GM08714 (cell line): ENCODE measurements around the gene SEC63.
"Not testable (repeated sequence)": the region's sequence is repeated elsewhere in the genome, so short reads cannot be mapped to it uniquely, and the experiment has no call there.

ENCODE experiments used
- H3K4me3 ChIP-seq: fragments of 200-500 bp; sonication (Bioruptor generic); 2 replicates; pipeline ENCODE4 v1.5.1; 2014; ENCODE audit warnings: mild to moderate bottlenecking, low read length, inconsistent platforms
- ZNF274 ChIP-seq: IDR thresholded peaks from 2 replicates; pipeline ENCODE4 v1.6.1; 2012; ENCODE audit warnings: mild to moderate bottlenecking, low read depth, low read length

SEC63 gene

GRCh38 chr6:107957909-107958688 lies at the start of gene SEC63:
TSS of gene SEC63 (minus strand) at chr6:107958208. CDS start at chr6:107958009, 199 bp downstream.
- peak within 1 kb of the TSS; percentile 91 for H3K4me3 ChIP-seq
- no peak for TF ChIP-seq ZNF274

DNA sequence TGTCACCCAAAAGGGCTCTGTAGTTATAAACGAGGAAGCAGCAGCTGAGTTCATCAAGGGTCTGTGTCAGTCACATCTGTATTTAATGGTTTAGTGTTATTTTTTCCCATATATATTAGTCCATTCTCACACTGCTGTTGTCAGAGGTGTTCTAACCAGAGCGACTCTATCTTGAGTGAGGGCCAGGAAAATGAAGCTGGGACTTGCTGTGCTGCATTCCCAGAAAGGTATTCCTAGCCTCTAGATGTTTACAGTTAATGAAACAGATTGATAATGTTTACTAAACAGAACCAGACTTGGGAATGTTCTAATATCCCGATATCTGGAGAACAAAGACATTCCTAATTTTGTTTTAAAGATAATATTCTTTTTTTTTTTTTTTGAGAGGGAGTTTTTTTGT lies 48.0 kb upstream of the SEC63 start:
- TF ChIP-seq ZNF274 = no peak
- H3K4me3 ChIP-seq = no peak overlapping the region

DNA sequence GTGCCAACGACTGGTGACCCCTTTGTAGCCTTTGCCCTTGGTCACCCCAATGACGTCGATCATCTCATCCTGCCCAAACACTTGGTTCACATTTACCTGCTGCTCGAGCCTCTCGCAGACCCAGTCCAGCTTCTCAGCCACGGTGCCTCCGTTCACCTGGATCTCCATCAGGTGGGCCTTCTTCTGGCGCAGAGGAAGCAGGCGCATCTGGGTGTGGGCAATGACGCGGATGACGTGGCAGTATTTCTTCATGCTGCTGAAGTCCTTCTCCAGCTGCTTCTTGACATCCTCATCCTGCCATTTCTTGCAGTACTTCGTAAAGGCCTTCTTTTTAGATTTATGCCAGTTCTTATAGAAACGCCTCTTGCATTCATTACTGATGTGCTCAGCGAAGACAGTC lies 46.9 kb upstream of the SEC63 start:
- H3K4me3 ChIP-seq = no peak overlapping the region
- TF ChIP-seq ZNF274 = no peak

DNA sequence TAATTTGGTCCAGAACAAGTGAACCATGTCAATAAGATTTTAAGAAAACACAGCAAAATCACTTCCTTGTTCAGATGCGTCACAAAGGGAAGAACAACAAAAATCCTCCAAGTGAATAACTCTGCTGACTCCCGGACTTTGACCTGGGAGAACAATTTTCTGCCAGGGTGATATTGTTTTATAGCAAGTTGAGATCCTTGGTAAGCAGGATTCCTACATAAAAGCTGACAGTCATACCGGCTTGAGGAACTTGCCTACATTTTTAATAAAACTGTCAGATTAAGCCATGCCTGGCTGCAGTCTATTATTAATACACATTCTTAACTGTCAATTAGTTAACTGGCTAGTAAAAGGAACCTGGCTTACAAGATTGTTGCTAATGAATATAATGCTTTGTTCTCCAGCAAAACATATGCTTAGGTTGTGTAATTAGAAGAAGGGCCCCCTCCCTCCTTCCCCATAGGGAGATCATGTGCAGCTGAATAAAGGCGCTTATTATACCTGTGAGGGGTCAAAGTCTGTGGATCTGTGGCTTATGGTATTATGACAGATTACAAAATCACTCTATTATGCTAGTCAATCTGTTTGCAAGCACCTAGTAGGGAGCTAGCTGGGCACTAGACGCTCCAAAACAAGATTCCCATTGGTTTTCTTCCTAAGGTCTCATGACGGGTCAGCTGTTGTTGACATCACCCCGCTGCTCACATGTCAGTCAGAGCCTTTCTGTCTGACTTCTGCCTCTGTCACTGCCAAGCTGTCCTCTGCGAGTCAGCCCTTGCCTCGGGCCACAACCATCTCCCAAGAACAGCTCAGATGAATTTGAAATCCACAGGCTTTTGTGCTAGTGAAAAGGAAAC lies 44.6 kb upstream of the SEC63 start:
- TF ChIP-seq ZNF274 = no peak
- H3K4me3 ChIP-seq = no peak overlapping the region

- H3K4me3 ChIP-seq = no peak overlapping the region
- TF ChIP-seq ZNF274 = no peak
Observed at GRCh38 chr6:108001696-108002231, 43.8 kb upstream of the SEC63 start.

GRCh38 chr6:108000259-108000658 lies 42.3 kb upstream of the SEC63 start:
- not testable (repeated sequence) for H3K4me3 ChIP-seq

- no peak overlapping the region for H3K4me3 ChIP-seq
- no peak for TF ChIP-seq ZNF274
Observed at GRCh38 chr6:107999341-107999740, 41.3 kb upstream of the SEC63 start.

- no peak for TF ChIP-seq ZNF274
- H3K4me3 ChIP-seq = no peak overlapping the region
Observed at GRCh38 chr6:107991772-107992550, 34.0 kb upstream of the SEC63 start.

- H3K4me3 ChIP-seq = no peak overlapping the region
- TF ChIP-seq ZNF274 = no peak
Observed at GRCh38 chr6:107991061-107991460, 33.1 kb upstream of the SEC63 start.

GRCh38 chr6:107990587-107990986 lies 32.6 kb upstream of the SEC63 start:
- not testable (repeated sequence) for H3K4me3 ChIP-seq

DNA sequence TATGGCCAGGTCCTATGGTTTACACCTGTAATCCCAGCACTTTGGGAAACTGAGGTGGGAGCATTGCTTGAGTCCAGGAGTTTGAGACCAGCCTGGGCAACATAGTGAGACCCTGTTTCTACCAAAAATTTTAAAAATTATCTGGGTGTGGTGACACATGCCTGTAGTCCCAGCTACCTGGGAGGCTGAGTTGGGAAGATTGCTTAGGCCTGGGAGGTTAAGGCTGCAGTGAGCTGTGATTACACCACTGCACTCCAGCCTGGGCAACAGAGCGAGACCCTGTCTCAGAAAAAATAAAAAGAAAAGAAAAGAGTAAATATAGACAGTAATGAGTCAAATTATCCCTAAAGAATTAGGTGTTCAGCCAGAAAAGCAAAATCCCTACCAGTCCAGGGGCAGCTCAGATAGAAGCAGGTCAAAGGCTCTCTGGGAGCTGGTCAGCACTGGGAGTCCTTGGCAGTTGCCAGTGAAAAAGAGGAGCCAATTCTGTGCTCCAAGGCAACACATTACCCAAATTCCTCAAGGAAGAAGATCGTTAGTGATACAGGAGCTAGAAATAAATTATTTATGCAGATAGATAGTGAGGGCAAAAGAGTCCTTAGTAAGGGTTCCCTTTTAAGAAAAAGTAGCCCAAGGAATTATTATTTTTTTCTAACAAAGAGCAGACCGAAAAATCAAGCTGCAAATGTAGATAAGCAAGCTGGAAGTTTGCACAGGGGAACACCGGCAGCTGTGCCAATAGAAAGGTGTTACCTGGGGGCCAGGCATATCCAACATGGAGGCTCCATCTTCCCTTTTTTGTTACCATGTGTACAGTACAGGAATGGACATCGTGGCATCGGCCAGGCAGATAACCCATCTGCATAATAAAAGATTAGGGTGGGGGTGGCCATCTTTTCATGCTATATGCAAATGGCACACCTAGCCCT lies 31.4 kb upstream of the SEC63 start:
- H3K4me3 ChIP-seq = no peak overlapping the region
- TF ChIP-seq ZNF274 = no peak

DNA sequence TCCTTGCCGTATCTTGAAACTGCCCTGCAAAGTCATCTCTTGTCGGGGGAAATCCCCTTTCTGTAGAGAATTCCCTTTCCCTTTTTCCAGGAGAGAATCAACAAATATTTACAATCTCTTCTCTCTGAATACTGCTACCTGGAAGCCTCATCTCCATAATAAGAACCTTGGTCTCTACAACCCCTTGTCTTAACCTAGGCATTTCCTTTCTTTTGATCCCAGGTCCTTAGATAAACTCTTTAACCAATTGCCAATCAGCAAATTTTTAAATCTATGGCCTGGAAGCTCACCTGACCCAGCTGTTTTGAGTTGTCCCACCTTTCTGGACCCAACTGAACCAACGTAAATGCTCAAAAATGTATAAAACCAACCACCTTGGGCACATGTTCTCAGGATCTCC lies 30.6 kb upstream of the SEC63 start:
- TF ChIP-seq ZNF274 = no peak
- no peak overlapping the region for H3K4me3 ChIP-seq

DNA sequence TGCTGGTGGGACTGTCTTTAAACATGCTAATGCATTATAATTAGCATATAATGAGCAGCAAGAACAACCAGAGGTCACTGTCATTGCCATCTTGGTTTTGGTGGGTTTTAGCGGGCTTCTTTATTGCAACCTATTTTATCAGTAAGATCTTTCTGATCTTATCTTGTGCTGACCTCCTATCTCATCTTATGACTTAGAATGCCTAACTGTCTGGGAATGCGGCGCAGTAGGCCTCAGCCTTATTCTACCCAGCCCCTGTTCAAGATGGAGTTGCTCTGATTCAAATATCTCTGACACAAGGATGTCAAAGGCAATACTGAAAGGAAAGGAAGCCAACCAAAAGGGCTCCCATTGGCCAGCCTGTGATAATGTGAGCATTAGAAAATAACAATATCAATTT lies 29.8 kb upstream of the SEC63 start:
- TF ChIP-seq ZNF274 = no peak
- H3K4me3 ChIP-seq = no peak overlapping the region
